Tibial nerve (tissue), 4 donors: ENCODE data around the gene PTN. TPM values are rescaled to one million over a fixed set of nuclear protein-coding genes. Genes with fewer than 3 reads are reported as not detected.
"Not testable (repeated sequence)": the region's sequence is repeated elsewhere in the genome, so short reads cannot be mapped to it uniquely, and the experiment has no call there.

Source experiments
- DNase-seq, 2 donors: peaks; one replicate each; pipeline ENCODE4 v3.0.0-alpha.2; 2019; ENCODE audit warnings: low spot score in 2 of 2
- H3K27ac ChIP-seq, 4 donors: fragments of 200-600 bp; sonication (generic) in 3 of 4; one replicate each; pipeline ENCODE4 v1.5.1; 2017 to 2019; ENCODE audit warnings: mild to moderate bottlenecking in 1 of 4
- H3K27me3 ChIP-seq, 2 donors: fragments of 200-600 bp; sonication (generic) in 1 of 2; one replicate each; pipeline versions ENCODE4 v1.5.1 to v1.6.0; 2017 to 2019
- H3K36me3 ChIP-seq, 3 donors: fragments of 200-600 bp; sonication (generic); one replicate each; pipeline ENCODE4 v1.5.1; 2018 to 2019
- H3K4me1 ChIP-seq, 4 donors: fragments of 200-600 bp; sonication (generic) in 3 of 4; one replicate each; pipeline ENCODE4 v1.5.1; 2017 to 2019
- H3K4me3 ChIP-seq, 4 donors: fragments of 200-600 bp; sonication (generic) in 3 of 4; one replicate each; pipeline ENCODE4 v1.5.1; 2017 to 2019; ENCODE audit warnings: mild to moderate bottlenecking in 1 of 4, moderate library complexity in 1 of 4
- H3K9me3 ChIP-seq, 4 donors: fragments of 200-600 bp; sonication (generic) in 3 of 4; one replicate each; pipeline ENCODE4 v1.5.1; 2017 to 2019
- CTCF ChIP-seq, 5 experiments: fragments of 200-600 bp in 3 of 5; fragments of 450-650 bp in 2 of 5; sonication (generic) in 3 of 5; IDR thresholded peaks; one replicate each; pipeline ENCODE4 v1.5.1; 2016 to 2019; ENCODE audit warnings: antibody characterized with exemption in 5 of 5, mild to moderate bottlenecking in 3 of 5, moderate library complexity in 2 of 5
- EP300 ChIP-seq, 2 donors: sonication (generic); formaldehyde crosslinking; IDR thresholded peaks; one replicate each; pipeline ENCODE4 v1.6.1; 2017; ENCODE audit warnings: antibody characterized with exemption in 2 of 2, mild to moderate bottlenecking in 1 of 2
- POLR2A ChIP-seq, 2 donors: fragments of 450-650 bp; IDR thresholded peaks; one replicate each; pipeline ENCODE4 v1.6.1; 2017; ENCODE audit warnings: antibody characterized with exemption in 2 of 2, mild to moderate bottlenecking in 2 of 2, moderate library complexity in 2 of 2
- WGBS, 2 donors: methylation state at CpG; one replicate each; pipeline ENCODE4 v1.1.5; 2018; 5-methylcytosine and 5-hydroxymethylcytosine counted together
- total RNA-seq, 4 donors: library from RNA; depleted of rRNA; stranded (reverse); fragments of >200 nt; gene quantifications; one replicate each; pipeline ENCODE4 v1.1.0, GENCODE V29; 2016

PTN gene
- total RNA-seq, 4 donors from 2014 or later: 5.0 to 10.0 (median 7.4) TPM

- Histone ChIP-seq H3K4me1 (no peaks in the 10 kb centered on the region), H3K4me3 (no peak overlapping the region), H3K36me3 (no peaks in the 10 kb centered on the region), H3K27ac (no peak overlapping the region), H3K27me3 (no peaks in the 10 kb centered on the region), H3K9me3 (no peaks in the 10 kb centered on the region)
- no peak for TF ChIP-seq EP300 (IDR thresholded peaks at IDR 0.05)
- no peak for TF ChIP-seq CTCF (IDR thresholded peaks at IDR 0.05)
- no peak for TF ChIP-seq POLR2A (IDR thresholded peaks at IDR 0.05)
- 93% methylated on average over 5 of the region's 5 CpGs for WGBS, 2 donors
- DNase-seq: no peak
Measured at GRCh38 chr7:137272249-137272648, 71.3 kb downstream of the PTN start.

- Histone ChIP-seq H3K9me3 (no peaks in the 10 kb centered on the region), H3K27ac (no peak overlapping the region), H3K27me3 (no peaks in the 10 kb centered on the region), H3K36me3 (no peaks in the 10 kb centered on the region), H3K4me3 (no peak overlapping the region), H3K4me1 (no peaks in the 10 kb centered on the region)
- no peak for DNase-seq
- TF ChIP-seq POLR2A (IDR thresholded peaks at IDR 0.05): no peak
- TF ChIP-seq EP300 (IDR thresholded peaks at IDR 0.05): no peak
- TF ChIP-seq CTCF (IDR thresholded peaks at IDR 0.05): no peak
- WGBS, 2 donors: 95 to 96% methylated on average over 2 of the region's 2 CpGs
Measured at GRCh38 chr7:137269240-137269639, 74.3 kb downstream of the PTN start.

GRCh38 chr7:137268001-137268865 lies 75.3 kb downstream of the PTN start:
- 94 to 96% methylated on average over 32 to 34 of the region's 34 CpGs for WGBS, 2 donors

GRCh38 chr7:137266764-137267163 lies 76.8 kb downstream of the PTN start:
- Histone ChIP-seq H3K27ac (no peak overlapping the region), H3K4me1 (no peaks in the 10 kb centered on the region), H3K9me3 (no peaks in the 10 kb centered on the region), H3K4me3 (no peak overlapping the region), H3K27me3 (no peaks in the 10 kb centered on the region), H3K36me3 (no peaks in the 10 kb centered on the region)
- DNase-seq: no peak
- TF ChIP-seq EP300 (IDR thresholded peaks at IDR 0.05) (no peak), CTCF (IDR thresholded peaks at IDR 0.05) (no peak), POLR2A (IDR thresholded peaks at IDR 0.05) (no peak)
- WGBS, 2 donors: 73 to 84% methylated on average over 4 of the region's 4 CpGs

More at GRCh38 chr7:137268001-137268865, 75.3 kb downstream of the PTN start:
- not testable (repeated sequence) for H3K4me3 ChIP-seq, H3K9me3 ChIP-seq, H3K4me1 ChIP-seq, DNase-seq, H3K27me3 ChIP-seq, H3K27ac ChIP-seq, H3K36me3 ChIP-seq

GRCh38 chr7:137265480-137265879 lies 78.1 kb downstream of the PTN start:
- DNase-seq, H3K27ac ChIP-seq, H3K27me3 ChIP-seq, H3K4me1 ChIP-seq, H3K9me3 ChIP-seq, H3K36me3 ChIP-seq, H3K4me3 ChIP-seq: not testable (repeated sequence)
- 71 to 82% methylated on average over 7 of the region's 7 CpGs for WGBS, 2 donors

- no peak overlapping the region for H3K27ac ChIP-seq
- no peak for DNase-seq
- WGBS, 2 donors: 90 to 97% methylated on average over 7 of the region's 7 CpGs
- H3K27me3 ChIP-seq: no peaks in the 10 kb centered on the region
- H3K36me3 ChIP-seq: no peaks in the 10 kb centered on the region
- no peak for TF ChIP-seq CTCF (IDR thresholded peaks at IDR 0.05)
- TF ChIP-seq EP300 (IDR thresholded peaks at IDR 0.05): no peak
- TF ChIP-seq POLR2A (IDR thresholded peaks at IDR 0.05): no peak
- no peaks in the 10 kb centered on the region for H3K4me1 ChIP-seq
- no peaks in the 10 kb centered on the region for H3K9me3 ChIP-seq
- H3K4me3 ChIP-seq: no peak overlapping the region
Measured at GRCh38 chr7:137262599-137262998, 80.9 kb downstream of the PTN start.
